Measurements from ENCODE around the gene AP2A2. TPM values are rescaled to one million over a fixed set of nuclear protein-coding genes. Genes with fewer than 3 reads are reported as not detected.

AP2A2 gene
- total RNA-seq, 2 experiments from 2014 or later: 24.9 to 43.0 TPM

DNA sequence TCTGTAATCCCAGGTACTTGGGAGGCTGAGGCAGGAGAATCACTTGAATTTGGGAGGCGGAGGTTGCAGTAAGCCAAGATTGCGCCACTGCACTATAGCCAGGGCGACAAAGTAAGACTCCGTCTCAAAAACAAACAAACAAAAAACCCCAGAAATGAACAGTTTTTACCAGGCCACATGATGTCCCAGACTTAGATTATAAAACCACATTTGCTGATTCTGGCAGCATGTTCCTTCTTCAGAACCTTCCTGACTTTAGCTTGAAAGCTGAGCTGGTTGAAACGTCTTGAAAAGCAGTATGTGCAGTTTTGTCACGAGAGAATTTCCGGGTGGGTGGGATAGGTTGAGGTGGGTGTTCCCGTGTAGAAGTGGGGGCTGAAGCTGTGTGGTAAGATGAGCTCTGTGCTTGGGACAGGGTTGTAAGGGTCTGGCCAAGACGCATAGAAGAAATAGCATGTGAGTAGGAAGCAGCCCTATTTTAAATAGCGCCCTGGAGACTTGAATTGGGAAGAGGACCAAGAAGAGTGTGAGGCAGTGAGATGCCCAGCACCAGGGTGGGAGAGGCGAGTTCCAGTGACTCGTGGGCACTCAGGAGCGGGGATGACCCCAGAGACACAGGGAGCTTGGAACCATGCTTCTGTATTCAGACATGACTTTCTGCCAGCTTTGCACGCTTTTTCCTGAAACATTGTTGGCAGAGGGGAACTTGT lies 7.6 kb downstream of the AP2A2 start:
- no peak overlapping the region for H2AFZ ChIP-seq (ENCODE audit: low read length)
- ChIA-PET CTCF (ENCODE audit: unreplicated experiment) (no interaction called here), POLR2A (no interaction called here)
- no peak for DNase-seq (ENCODE audit: low spot score)
- intact Hi-C loops (cut with micrococcal nuclease; ENCODE audit: unreplicated experiment): no loop called here
- H3K4me2 ChIP-seq (ENCODE audit: low read length): no peak overlapping the region
- no peaks in the 10 kb centered on the region for H3K9me2 ChIP-seq (ENCODE audit: insufficient read depth, low read length)
- no peaks in the 10 kb centered on the region for H3K4me1 ChIP-seq (ENCODE audit: insufficient read depth, low read length, poor library complexity, severe bottlenecking)
- no peaks in the 10 kb centered on the region for H4K20me1 ChIP-seq (ENCODE audit: insufficient read depth, low read length)
- H3K36me3 ChIP-seq (ENCODE audit: insufficient read depth, low read length): peaks cover 5% of the 10 kb centered on the region; the same call in 1 of the 2 replicates
- H3K27ac ChIP-seq (ENCODE audit: low read depth, low read length, poor library complexity, severe bottlenecking): no peak overlapping the region
- TF ChIP-seq EZH2phosphoT487 (IDR thresholded peaks at IDR 0.05; ENCODE audit: borderline replicate concordance, low read depth, low read length): no peak
- TF ChIP-seq, protein P1, sequence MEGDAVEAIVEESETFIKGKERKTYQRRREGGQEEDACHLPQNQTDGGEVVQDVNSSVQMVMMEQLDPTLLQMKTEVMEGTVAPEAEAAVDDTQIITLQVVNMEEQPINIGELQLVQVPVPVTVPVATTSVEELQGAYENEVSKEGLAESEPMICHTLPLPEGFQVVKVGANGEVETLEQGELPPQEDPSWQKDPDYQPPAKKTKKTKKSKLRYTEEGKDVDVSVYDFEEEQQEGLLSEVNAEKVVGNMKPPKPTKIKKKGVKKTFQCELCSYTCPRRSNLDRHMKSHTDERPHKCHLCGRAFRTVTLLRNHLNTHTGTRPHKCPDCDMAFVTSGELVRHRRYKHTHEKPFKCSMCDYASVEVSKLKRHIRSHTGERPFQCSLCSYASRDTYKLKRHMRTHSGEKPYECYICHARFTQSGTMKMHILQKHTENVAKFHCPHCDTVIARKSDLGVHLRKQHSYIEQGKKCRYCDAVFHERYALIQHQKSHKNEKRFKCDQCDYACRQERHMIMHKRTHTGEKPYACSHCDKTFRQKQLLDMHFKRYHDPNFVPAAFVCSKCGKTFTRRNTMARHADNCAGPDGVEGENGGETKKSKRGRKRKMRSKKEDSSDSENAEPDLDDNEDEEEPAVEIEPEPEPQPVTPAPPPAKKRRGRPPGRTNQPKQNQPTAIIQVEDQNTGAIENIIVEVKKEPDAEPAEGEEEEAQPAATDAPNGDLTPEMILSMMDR (conservative IDR thresholded peaks at IDR 0.05; ENCODE audit: low read length): no peak
- no peaks in the 10 kb centered on the region for H3K9me3 ChIP-seq (ENCODE audit: low read length)
- no TSS peak for BruUV-seq (replicated peaks)
- H3K79me2 ChIP-seq (ENCODE audit: insufficient read depth, low read depth, low read length): peaks cover 40% of the 10 kb centered on the region; the same call in 1 of the 2 replicates
- no peak overlapping the region for H3K4me3 ChIP-seq (ENCODE audit: low read depth, low read length, poor library complexity, severe bottlenecking)

DNA sequence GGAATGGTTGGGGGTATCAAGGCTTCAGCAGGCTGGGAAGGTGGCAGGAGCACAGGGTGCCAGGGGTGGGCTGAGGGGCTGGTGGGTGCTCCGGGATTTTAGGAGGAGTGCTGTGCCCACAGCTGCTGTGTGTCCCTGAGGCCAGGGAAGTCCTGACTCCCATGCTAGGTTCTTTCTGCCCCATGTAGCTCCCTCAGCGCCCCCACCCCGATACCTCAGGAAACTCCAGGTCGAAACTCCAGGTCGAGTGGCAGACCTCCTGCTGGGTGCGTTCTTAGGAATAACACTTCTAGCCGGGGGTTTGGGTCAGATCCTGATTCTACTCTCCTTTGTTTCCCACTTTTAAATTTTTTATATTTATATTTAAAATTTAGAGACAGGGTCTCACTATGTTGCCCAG lies 8.3 kb downstream of the AP2A2 start:
- ChIA-PET CTCF (ENCODE audit: unreplicated experiment) (no interaction called here), POLR2A (no interaction called here)
- H3K79me2 ChIP-seq (ENCODE audit: insufficient read depth, low read depth, low read length): peaks cover 40% of the 10 kb centered on the region; the same call in 1 of the 2 replicates
- no peak for DNase-seq (ENCODE audit: low spot score)
- no peak for TF ChIP-seq EZH2phosphoT487 (IDR thresholded peaks at IDR 0.05; ENCODE audit: borderline replicate concordance, low read depth, low read length)
- BruUV-seq (replicated peaks): no TSS peak
- no peak overlapping the region for H3K4me2 ChIP-seq (ENCODE audit: low read length)
- H3K4me1 ChIP-seq (ENCODE audit: insufficient read depth, low read length, poor library complexity, severe bottlenecking): no peaks in the 10 kb centered on the region
- intact Hi-C loops (cut with micrococcal nuclease; ENCODE audit: unreplicated experiment): no loop called here
- H2AFZ ChIP-seq (ENCODE audit: low read length): no peak overlapping the region
- no peak overlapping the region for H3K4me3 ChIP-seq (ENCODE audit: low read depth, low read length, poor library complexity, severe bottlenecking)
- H3K9me3 ChIP-seq (ENCODE audit: low read length): no peaks in the 10 kb centered on the region
- peaks cover 4% of the 10 kb centered on the region; the same call in 1 of the 2 replicates for H3K36me3 ChIP-seq (ENCODE audit: insufficient read depth, low read length)
- no peaks in the 10 kb centered on the region for H3K9me2 ChIP-seq (ENCODE audit: insufficient read depth, low read length)
- no peaks in the 10 kb centered on the region for H4K20me1 ChIP-seq (ENCODE audit: insufficient read depth, low read length)
- H3K27ac ChIP-seq (ENCODE audit: low read depth, low read length, poor library complexity, severe bottlenecking): no peak overlapping the region

DNA sequence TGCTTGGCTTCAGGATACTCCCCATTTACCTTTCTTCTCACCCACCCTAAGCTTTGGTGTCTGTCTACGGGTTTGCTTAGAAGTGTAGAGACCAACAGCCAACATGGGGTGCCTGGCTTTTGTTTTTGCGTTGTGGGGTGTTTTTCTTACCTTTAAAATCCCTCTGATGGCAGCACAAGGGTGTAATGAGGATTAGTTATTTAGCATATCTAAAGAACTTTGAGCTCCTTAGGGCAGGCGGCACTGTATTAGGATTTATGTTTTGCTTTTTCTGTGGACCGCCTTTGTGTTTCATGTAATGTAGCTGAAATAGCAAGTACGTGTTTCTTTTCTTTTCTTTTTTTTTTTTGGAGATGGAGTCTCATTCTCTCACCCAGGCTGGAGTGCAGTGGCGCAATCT lies 8.9 kb downstream of the AP2A2 start:
- Histone ChIP-seq H3K9me2 (ENCODE audit: insufficient read depth, low read length) (no peaks in the 10 kb centered on the region), H3K27ac (ENCODE audit: low read depth, low read length, poor library complexity, severe bottlenecking) (no peak overlapping the region), H3K36me3 (ENCODE audit: insufficient read depth, low read length) (no peaks in the 10 kb centered on the region; the same call in 1 of the 2 replicates), H3K79me2 (ENCODE audit: insufficient read depth, low read depth, low read length) (peaks cover 36% of the 10 kb centered on the region; the same call in 1 of the 2 replicates), H2AFZ (ENCODE audit: low read length) (no peak overlapping the region), H4K20me1 (ENCODE audit: insufficient read depth, low read length) (no peaks in the 10 kb centered on the region), H3K4me3 (ENCODE audit: low read depth, low read length, poor library complexity, severe bottlenecking) (no peak overlapping the region), H3K9me3 (ENCODE audit: low read length) (no peaks in the 10 kb centered on the region), H3K4me2 (ENCODE audit: low read length) (no peak overlapping the region), H3K4me1 (ENCODE audit: insufficient read depth, low read length, poor library complexity, severe bottlenecking) (no peaks in the 10 kb centered on the region)
- ChIA-PET CTCF (ENCODE audit: unreplicated experiment) (no interaction called here), POLR2A (no interaction called here)
- BruUV-seq (replicated peaks): no TSS peak
- no peak for DNase-seq (ENCODE audit: low spot score)
- no peak for TF ChIP-seq EZH2phosphoT487 (IDR thresholded peaks at IDR 0.05; ENCODE audit: borderline replicate concordance, low read depth, low read length)
- TF ChIP-seq, protein P1 (conservative IDR thresholded peaks at IDR 0.05; ENCODE audit: low read length): no peak
- intact Hi-C loops (cut with micrococcal nuclease; ENCODE audit: unreplicated experiment): no loop called here

Measured in OCI-LY7 (cell line).